ENCODE data around the gene CD180.
"Not testable (repeated sequence)": the region's sequence is repeated elsewhere in the genome, so short reads cannot be mapped to it uniquely, and the experiment has no call there.

The CD180 gene

DNA sequence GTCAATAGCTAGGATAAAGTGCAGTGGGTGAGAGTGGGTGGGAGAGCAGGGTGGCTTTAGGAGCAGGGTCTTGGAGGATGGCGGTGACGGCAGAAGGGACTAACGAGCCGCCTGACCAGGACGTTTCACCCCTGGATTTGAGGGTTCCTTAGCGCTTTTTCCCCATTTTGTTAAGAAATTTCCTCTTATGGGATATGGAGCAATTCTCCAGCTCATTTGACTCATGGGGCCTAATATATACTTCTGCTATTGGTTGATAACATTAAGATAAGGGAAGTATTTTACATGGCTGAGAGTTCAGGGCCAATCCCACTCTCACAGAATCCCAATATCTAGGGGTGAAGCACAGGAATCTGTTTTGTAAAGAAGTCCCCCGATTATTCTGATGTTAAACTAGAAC, 17.6 kb downstream of the CD180 start:
- Histone ChIP-seq H3K36me3 (ENCODE audit: control insufficient read depth, insufficient read depth, low read length) (no peaks in the 10 kb centered on the region), H3K9me3 (ENCODE audit: control insufficient read depth, low read length) (no peaks in the 10 kb centered on the region), H3K27ac (ENCODE audit: insufficient read depth, low read depth, low read length, poor library complexity, severe bottlenecking) (no peak overlapping the region), H3K4me1 (ENCODE audit: control insufficient read depth, insufficient read depth, low read length) (peaks cover 24% of the 10 kb centered on the region), H3K4me3 (ENCODE audit: insufficient read depth, low read depth, low read length) (no peak overlapping the region), H3K27me3 (ENCODE audit: control insufficient read depth, insufficient read depth, low read length, poor library complexity, severe bottlenecking) (no peaks in the 10 kb centered on the region)
- 94 to 95% methylated on average over 7 of the region's 7 CpGs for WGBS, 2 experiments

DNA sequence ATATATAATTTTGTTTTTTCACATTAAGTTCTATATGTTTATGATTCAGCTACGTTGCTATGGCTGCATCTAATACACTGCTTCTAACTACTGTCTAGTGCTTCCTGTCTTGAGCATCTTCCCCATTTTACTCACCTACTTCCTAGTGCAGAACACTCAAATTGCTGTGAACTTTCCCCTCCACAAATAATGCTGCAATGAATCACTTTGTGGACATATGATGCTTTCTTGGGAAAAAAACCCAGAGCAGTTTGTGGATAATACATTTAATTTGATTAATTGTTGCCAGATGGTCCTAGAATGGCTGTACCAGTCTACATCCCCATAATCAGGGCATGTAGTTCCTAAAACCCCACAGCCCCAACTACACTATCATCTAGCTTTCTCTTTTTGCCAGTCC, 18.5 kb downstream of the CD180 start:
- H3K36me3 ChIP-seq (ENCODE audit: control insufficient read depth, insufficient read depth, low read length) = no peaks in the 10 kb centered on the region
- H3K4me1 ChIP-seq (ENCODE audit: control insufficient read depth, insufficient read depth, low read length) = peaks cover 21% of the 10 kb centered on the region
- H3K4me3 ChIP-seq (ENCODE audit: insufficient read depth, low read depth, low read length) = no peak overlapping the region
- no peak overlapping the region for H3K27ac ChIP-seq (ENCODE audit: insufficient read depth, low read depth, low read length, poor library complexity, severe bottlenecking)
- 92 to 100% methylated on average over 1 of the region's 1 CpG for WGBS, 2 experiments
- no peaks in the 10 kb centered on the region for H3K27me3 ChIP-seq (ENCODE audit: control insufficient read depth, insufficient read depth, low read length, poor library complexity, severe bottlenecking)
- no peaks in the 10 kb centered on the region for H3K9me3 ChIP-seq (ENCODE audit: control insufficient read depth, low read length)

DNA sequence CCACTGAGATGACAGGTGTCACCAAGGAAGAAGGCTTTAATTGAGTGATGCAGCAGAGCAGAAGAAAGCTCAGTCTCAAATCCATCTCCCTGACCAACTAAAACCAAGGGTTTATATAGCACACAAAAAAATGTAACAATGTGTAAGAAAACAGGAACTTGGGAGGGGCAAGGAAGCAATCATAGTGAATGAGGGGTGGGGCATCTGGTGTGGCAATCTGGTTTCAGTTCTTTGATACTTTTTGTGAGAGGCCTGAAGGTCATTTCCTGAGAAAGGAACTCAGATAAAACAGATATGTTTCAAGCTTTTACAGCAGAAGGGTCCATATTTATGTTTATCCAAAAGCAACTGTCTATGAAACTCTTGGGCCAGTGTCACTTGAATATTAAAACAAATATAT, 19.7 kb downstream of the CD180 start:
- no peaks in the 10 kb centered on the region for H3K36me3 ChIP-seq (ENCODE audit: control insufficient read depth, insufficient read depth, low read length)
- H3K9me3 ChIP-seq (ENCODE audit: control insufficient read depth, low read length) = no peaks in the 10 kb centered on the region
- H3K4me3 ChIP-seq (ENCODE audit: insufficient read depth, low read depth, low read length) = no peak overlapping the region
- H3K27me3 ChIP-seq (ENCODE audit: control insufficient read depth, insufficient read depth, low read length, poor library complexity, severe bottlenecking) = no peaks in the 10 kb centered on the region
- H3K4me1 ChIP-seq (ENCODE audit: control insufficient read depth, insufficient read depth, low read length) = peaks cover 10% of the 10 kb centered on the region
- H3K27ac ChIP-seq (ENCODE audit: insufficient read depth, low read depth, low read length, poor library complexity, severe bottlenecking) = no peak overlapping the region

DNA sequence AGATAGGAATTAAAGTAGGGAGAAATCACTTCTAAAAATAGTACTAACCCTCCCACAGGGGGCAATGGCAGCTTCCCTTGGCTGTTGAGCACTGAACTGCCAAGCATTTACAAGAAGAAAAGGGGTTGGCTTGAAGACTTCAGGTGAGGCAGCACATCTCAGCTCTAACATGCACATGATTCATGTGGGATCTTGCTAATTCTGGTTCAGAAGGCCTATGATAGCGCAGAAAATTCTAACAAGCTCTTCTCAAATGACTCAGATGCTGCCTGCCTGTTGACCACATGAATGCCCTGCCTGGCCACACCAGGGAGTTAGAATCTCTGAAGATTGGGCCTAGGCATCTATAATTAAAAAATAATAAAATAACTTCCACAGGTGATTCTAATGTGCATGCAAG, 22.6 kb downstream of the CD180 start:
- WGBS, 2 experiments = 93 to 96% methylated on average over 1 of the region's 1 CpG
- no peaks in the 10 kb centered on the region for H3K4me1 ChIP-seq (ENCODE audit: control insufficient read depth, insufficient read depth, low read length)
- H3K9me3 ChIP-seq (ENCODE audit: control insufficient read depth, low read length) = no peaks in the 10 kb centered on the region
- no peak overlapping the region for H3K4me3 ChIP-seq (ENCODE audit: insufficient read depth, low read depth, low read length)
- H3K27me3 ChIP-seq (ENCODE audit: control insufficient read depth, insufficient read depth, low read length, poor library complexity, severe bottlenecking) = no peaks in the 10 kb centered on the region
- H3K36me3 ChIP-seq (ENCODE audit: control insufficient read depth, insufficient read depth, low read length) = no peaks in the 10 kb centered on the region
- no peak overlapping the region for H3K27ac ChIP-seq (ENCODE audit: insufficient read depth, low read depth, low read length, poor library complexity, severe bottlenecking)

DNA sequence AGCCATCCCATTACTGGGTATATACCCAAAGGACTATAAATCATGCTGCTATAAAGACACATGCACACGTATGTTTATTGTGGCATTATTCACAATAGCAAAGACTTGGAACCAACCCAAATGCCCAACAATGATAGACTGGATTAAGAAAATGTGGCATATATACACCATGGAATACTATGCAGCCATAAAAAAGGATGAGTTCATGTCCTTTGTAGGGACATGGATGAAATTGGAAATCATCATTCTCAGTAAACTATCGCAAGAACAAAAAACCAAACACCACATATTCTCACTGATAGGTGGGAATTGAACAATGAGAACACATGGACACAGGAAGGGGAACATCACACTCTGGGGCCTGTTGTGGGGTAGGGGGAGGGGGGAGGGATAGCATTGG, 23.2 kb downstream of the CD180 start:
- H3K4me1 ChIP-seq (ENCODE audit: control insufficient read depth, insufficient read depth, low read length); H3K4me3 ChIP-seq (ENCODE audit: insufficient read depth, low read depth, low read length); H3K27me3 ChIP-seq (ENCODE audit: control insufficient read depth, insufficient read depth, low read length, poor library complexity, severe bottlenecking); H3K9me3 ChIP-seq (ENCODE audit: control insufficient read depth, low read length); H3K27ac ChIP-seq (ENCODE audit: insufficient read depth, low read depth, low read length, poor library complexity, severe bottlenecking); H3K36me3 ChIP-seq (ENCODE audit: control insufficient read depth, insufficient read depth, low read length): not testable (repeated sequence)
- no CpG with 5 or more reads among the region's 2 CpGs for WGBS, 2 experiments

DNA sequence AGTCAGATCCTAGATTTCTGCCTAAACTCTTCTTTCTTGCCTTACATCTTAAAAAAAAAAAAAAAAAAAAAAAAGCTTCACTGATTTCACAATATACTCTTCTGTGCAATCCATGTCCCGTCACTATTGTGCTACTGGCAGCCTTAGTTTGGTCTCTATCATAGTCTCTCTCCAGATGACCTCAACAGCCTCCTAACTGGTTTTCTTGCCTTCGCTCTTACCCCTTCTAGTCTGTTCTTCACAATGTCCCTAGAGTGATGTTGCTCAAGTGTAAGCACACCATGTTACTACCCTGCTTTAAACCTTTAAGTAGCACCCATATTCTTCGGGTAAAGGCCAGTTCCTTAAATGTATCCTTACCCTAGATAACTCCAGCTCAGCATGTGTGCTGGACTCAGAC, 25.8 kb downstream of the CD180 start:
- Histone ChIP-seq H3K27ac (ENCODE audit: insufficient read depth, low read depth, low read length, poor library complexity, severe bottlenecking) (no peak overlapping the region), H3K36me3 (ENCODE audit: control insufficient read depth, insufficient read depth, low read length) (no peaks in the 10 kb centered on the region), H3K9me3 (ENCODE audit: control insufficient read depth, low read length) (no peaks in the 10 kb centered on the region), H3K4me1 (ENCODE audit: control insufficient read depth, insufficient read depth, low read length) (no peaks in the 10 kb centered on the region), H3K27me3 (ENCODE audit: control insufficient read depth, insufficient read depth, low read length, poor library complexity, severe bottlenecking) (no peaks in the 10 kb centered on the region), H3K4me3 (ENCODE audit: insufficient read depth, low read depth, low read length) (no peak overlapping the region)
- WGBS, 2 experiments = 91% methylated on average over 3 of the region's 3 CpGs

DNA sequence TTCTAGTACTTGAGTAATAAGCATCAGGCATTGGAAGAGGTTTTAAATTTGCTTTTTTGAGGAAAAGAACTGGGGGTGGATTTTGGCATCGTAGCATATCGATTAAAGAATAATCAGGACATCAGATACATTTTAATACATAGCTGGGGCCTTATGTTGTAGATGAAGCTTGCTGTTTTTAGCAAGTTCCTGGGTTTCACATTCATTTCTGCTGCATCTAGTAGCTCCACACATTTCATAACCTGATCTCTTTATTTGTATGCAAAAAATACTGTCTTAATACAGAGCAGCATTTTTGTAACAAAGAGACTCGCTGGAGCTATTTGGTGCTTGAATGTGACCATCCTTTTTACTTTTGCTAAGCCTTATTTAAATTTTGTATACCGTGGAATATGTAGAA, 28.5 kb downstream of the CD180 start:
- H3K27ac ChIP-seq (ENCODE audit: insufficient read depth, low read depth, low read length, poor library complexity, severe bottlenecking) = no peak overlapping the region
- WGBS, 2 experiments = 95 to 99% methylated on average over 4 of the region's 4 CpGs

DNA sequence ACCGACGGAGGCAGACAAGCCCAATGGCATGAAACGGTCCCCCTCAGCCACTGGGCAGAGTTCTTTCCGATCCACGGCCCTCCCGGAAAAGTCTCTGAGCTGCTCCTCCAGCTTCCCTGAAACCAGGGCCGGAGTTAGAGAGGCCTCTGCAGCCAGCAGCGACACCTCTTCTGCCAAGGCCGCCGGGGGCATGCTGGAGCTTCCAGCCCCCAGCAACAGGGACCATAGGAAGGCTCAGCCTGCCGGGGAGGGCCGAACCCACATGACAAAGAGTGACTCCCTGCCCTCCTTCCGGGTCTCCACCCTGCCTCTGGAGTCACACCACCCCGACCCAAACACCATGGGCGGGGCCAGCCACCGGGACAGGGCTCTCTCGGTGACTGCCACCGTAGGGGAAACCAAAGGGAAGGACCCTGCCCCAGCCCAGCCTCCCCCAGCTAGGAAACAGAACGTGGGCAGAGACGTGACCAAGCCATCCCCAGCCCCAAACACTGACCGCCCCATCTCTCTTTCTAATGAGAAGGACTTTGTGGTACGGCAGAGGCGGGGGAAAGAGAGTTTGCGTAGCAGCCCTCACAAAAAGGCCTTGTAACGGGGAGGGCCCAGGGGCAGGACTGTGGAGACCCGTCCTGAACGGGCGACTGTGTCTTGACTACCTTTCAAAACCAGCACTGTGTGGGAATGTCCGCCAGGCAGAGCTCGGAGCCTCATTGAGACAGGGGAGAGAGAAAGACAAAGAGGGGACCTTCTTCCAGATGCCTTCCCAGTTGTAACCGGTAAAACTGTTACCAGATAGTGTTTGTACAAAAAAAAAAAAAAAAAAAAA, 29.9 kb downstream of the CD180 start:
- H3K4me1 ChIP-seq (ENCODE audit: control insufficient read depth, insufficient read depth, low read length) = no peaks in the 10 kb centered on the region
- H3K9me3 ChIP-seq (ENCODE audit: control insufficient read depth, low read length) = no peaks in the 10 kb centered on the region
- H3K27ac ChIP-seq (ENCODE audit: insufficient read depth, low read depth, low read length, poor library complexity, severe bottlenecking) = no peak overlapping the region
- 77 to 78% methylated on average over 30 to 31 of the region's 31 CpGs for WGBS, 2 experiments
- H3K27me3 ChIP-seq (ENCODE audit: control insufficient read depth, insufficient read depth, low read length, poor library complexity, severe bottlenecking) = no peaks in the 10 kb centered on the region
- no peak overlapping the region for H3K4me3 ChIP-seq (ENCODE audit: insufficient read depth, low read depth, low read length)
- no peaks in the 10 kb centered on the region for H3K36me3 ChIP-seq (ENCODE audit: control insufficient read depth, insufficient read depth, low read length)

More for the DNA sequence above, 28.5 kb downstream of the CD180 start:
- H3K36me3 ChIP-seq (ENCODE audit: control insufficient read depth, insufficient read depth, low read length) = no peaks in the 10 kb centered on the region
- H3K27me3 ChIP-seq (ENCODE audit: control insufficient read depth, insufficient read depth, low read length, poor library complexity, severe bottlenecking) = no peaks in the 10 kb centered on the region
- H3K4me1 ChIP-seq (ENCODE audit: control insufficient read depth, insufficient read depth, low read length) = no peaks in the 10 kb centered on the region
- H3K4me3 ChIP-seq (ENCODE audit: insufficient read depth, low read depth, low read length) = no peak overlapping the region
- no peaks in the 10 kb centered on the region for H3K9me3 ChIP-seq (ENCODE audit: control insufficient read depth, low read length)

DNA sequence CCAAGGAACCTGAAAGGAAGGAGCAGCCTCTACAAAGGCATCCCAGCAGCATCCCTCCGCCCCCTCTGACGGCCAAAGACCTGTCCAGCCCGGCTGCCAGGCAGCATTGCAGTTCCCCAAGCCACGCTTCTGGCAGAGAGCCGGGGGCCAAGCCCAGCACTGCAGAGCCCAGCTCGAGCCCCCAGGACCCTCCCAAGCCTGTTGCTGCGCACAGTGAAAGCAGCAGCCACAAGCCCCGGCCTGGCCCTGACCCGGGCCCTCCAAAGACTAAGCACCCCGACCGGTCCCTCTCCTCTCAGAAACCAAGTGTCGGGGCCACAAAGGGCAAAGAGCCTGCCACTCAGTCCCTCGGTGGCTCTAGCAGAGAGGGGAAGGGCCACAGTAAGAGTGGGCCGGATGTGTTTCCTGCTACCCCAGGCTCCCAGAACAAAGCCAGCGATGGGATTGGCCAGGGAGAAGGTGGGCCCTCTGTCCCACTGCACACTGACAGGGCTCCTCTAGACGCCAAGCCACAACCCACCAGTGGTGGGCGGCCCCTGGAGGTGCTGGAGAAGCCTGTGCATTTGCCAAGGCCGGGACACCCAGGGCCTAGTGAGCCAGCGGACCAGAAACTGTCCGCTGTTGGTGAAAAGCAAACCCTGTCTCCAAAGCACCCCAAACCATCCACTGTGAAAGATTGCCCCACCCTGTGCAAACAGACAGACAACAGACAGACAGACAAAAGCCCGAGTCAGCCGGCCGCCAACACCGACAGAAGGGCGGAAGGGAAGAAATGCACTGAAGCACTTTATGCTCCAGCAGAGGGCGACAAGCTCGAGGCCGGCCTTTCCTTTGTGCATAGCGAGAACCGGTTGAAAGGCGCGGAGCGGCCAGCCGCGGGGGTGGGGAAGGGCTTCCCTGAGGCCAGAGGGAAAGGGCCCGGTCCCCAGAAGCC, 30.8 kb downstream of the CD180 start:
- no peak overlapping the region for H3K27ac ChIP-seq (ENCODE audit: insufficient read depth, low read depth, low read length, poor library complexity, severe bottlenecking)
- WGBS, 2 experiments = 56 to 57% methylated on average over 36 of the region's 36 CpGs
- H3K4me3 ChIP-seq (ENCODE audit: insufficient read depth, low read depth, low read length) = no peak overlapping the region
- H3K36me3 ChIP-seq (ENCODE audit: control insufficient read depth, insufficient read depth, low read length) = no peaks in the 10 kb centered on the region
- H3K9me3 ChIP-seq (ENCODE audit: control insufficient read depth, low read length) = no peaks in the 10 kb centered on the region
- no peaks in the 10 kb centered on the region for H3K27me3 ChIP-seq (ENCODE audit: control insufficient read depth, insufficient read depth, low read length, poor library complexity, severe bottlenecking)
- no peaks in the 10 kb centered on the region for H3K4me1 ChIP-seq (ENCODE audit: control insufficient read depth, insufficient read depth, low read length)

DNA sequence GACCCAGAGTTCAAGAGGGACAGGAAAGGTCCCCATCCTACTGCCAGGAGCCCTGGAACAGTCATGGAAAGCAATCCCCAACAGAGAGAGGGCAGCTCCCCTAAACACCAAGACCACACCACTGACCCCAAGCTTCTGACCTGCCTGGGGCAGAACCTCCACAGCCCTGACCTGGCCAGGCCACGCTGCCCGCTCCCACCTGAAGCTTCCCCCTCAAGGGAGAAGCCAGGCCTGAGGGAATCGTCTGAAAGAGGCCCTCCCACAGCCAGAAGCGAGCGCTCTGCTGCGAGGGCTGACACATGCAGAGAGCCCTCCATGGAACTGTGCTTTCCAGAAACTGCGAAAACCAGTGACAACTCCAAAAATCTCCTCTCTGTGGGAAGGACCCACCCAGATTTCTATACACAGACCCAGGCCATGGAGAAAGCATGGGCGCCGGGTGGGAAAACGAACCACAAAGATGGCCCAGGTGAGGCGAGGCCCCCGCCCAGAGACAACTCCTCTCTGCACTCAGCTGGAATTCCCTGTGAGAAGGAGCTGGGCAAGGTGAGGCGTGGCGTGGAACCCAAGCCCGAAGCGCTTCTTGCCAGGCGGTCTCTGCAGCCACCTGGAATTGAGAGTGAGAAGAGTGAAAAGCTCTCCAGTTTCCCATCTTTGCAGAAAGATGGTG, 31.6 kb downstream of the CD180 start:
- Histone ChIP-seq H3K4me1 (ENCODE audit: control insufficient read depth, insufficient read depth, low read length) (no peaks in the 10 kb centered on the region), H3K4me3 (ENCODE audit: insufficient read depth, low read depth, low read length) (no peak overlapping the region), H3K36me3 (ENCODE audit: control insufficient read depth, insufficient read depth, low read length) (no peaks in the 10 kb centered on the region), H3K27me3 (ENCODE audit: control insufficient read depth, insufficient read depth, low read length, poor library complexity, severe bottlenecking) (no peaks in the 10 kb centered on the region), H3K27ac (ENCODE audit: insufficient read depth, low read depth, low read length, poor library complexity, severe bottlenecking) (no peak overlapping the region), H3K9me3 (ENCODE audit: control insufficient read depth, low read length) (no peaks in the 10 kb centered on the region)
- WGBS, 2 experiments = 96% methylated on average over 17 of the region's 17 CpGs

Measured in ectodermal cell (in vitro differentiated cells).